ENCODE data around the gene PCSK5.

- no peak for TF ChIP-seq CTCF (IDR thresholded peaks at IDR 0.05 in 2 of 3, conservative IDR thresholded peaks at IDR 0.05 in 1 of 3; ENCODE audit: borderline replicate concordance in 1 of 3, insufficient read depth in 1 of 3, low read depth in 2 of 3, low read length in 2 of 3)
- no peak for TF ChIP-seq RAD21 (IDR thresholded peaks at IDR 0.05; ENCODE audit: low read depth)
- no peak for TF ChIP-seq POLR2A (IDR thresholded peaks at IDR 0.05; ENCODE audit: borderline replicate concordance, extremely low read depth, insufficient read depth, insufficient read length)
Measured at GRCh38 chr9:76370396-76371023, 480.0 kb downstream of the PCSK5 start.
